ENCODE measurements around the gene PFN1. TPM values are rescaled to one million over a fixed set of nuclear protein-coding genes. Genes with fewer than 3 reads are reported as not detected.

The PFN1 gene
- total and polyA plus RNA-seq, 9 of the 15 experiments (the other 6 are each of a cell fraction or from before 2014, with no cell fraction given) = 60.5 to 1,479 (median 456) TPM

DNA sequence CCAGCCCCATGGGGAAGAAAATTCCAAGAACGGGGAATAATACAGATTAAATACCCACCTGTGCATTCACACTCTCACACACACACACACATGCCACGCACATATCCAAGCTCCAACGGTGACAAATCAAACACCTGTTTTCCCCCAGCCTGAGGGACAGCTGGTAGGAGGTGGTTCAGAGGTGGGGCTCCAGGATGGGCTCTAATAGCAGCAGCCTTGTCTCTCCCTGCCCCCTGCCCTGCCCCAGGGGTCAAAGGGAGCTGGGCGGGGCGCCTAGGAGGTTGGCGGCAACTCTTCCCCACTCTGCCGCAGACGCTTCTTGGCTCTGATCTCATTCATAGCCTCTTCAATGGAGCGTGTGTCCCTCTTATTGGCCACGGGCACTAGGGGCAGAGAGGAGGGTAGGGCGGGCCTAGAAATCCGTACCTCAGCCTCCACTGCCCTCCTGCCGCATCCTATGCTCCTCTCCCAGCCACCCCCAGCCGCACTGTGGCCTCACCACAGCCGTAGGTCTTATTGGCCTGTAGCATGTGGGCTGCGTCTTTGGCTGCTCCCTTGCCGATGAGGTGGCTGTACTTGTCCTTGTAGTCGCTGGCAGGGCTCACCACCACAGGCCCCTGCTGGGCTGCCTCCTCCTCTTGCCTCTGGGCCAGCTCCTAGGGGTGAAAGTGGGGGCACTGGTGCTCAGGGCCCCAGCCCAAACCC is 11.1 kb upstream of the PFN1 start:
- Histone ChIP-seq H4K20me1 (replicated peaks; ENCODE audit: control insufficient read depth, insufficient read depth, low read length) (no peaks in the 10 kb centered on the region), H2AFZ (ENCODE audit: low read depth, low read length) (no peak overlapping the region), H3K79me2 (ENCODE audit: control insufficient read depth, insufficient read depth, low read length) (no peaks in the 10 kb centered on the region), H3K36me3 (ENCODE audit: control insufficient read depth, insufficient read depth, low read length) (no peaks in the 10 kb centered on the region; the same call in 2 of the 3 replicates), H3K4me1 (replicated peaks in 1 of 2; ENCODE audit: control insufficient read depth in 2 of 2, insufficient read depth in 2 of 2, low read length in 2 of 2) (peaks cover 7 to 15% of the 10 kb centered on the region in 2 experiments; a peak in 4 of 5 replicates), H3K9ac (ENCODE audit: insufficient read depth in 1 of 2, low read depth in 2 of 2, low read length in 2 of 2) (peak overlapping the region in 1 of 2 experiments; percentile 41; a peak in 1 of 4 replicates), H3K9me1 (ENCODE audit: control insufficient read depth, insufficient read depth, low read length) (no peaks in the 10 kb centered on the region), H3K9me3 (replicated peaks; ENCODE audit: control insufficient read depth, insufficient read depth, low read depth, low read length) (no peaks in the 10 kb centered on the region), H3K27me3 (ENCODE audit: control insufficient read depth in 2 of 2, insufficient read depth in 2 of 2, low read length in 2 of 2) (no peaks in the 10 kb centered on the region), H3K4me2 (ENCODE audit: insufficient read depth, low read length) (no peak overlapping the region; the same call in 1 of the 2 replicates), H3K4me3 (no peak overlapping the region), H3K27ac (ENCODE audit: extremely low read depth, low read depth, low read length) (no peak overlapping the region)
- TF ChIP-seq SRSF3 (IDR thresholded peaks at IDR 0.05; ENCODE audit: insufficient read depth, low read length) = no peak
- TF ChIP-seq ZNF561 (CRISPR knock-in tag; conservative IDR thresholded peaks at IDR 0.05) = no peak
- TF ChIP-seq, protein P1, sequence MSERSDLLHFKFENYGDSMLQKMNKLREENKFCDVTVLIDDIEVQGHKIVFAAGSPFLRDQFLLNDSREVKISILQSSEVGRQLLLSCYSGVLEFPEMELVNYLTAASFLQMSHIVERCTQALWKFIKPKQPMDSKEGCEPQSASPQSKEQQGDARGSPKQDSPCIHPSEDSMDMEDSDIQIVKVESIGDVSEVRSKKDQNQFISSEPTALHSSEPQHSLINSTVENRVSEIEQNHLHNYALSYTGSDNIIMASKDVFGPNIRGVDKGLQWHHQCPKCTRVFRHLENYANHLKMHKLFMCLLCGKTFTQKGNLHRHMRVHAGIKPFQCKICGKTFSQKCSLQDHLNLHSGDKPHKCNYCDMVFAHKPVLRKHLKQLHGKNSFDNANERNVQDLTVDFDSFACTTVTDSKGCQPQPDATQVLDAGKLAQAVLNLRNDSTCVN (CRISPR knock-in tag; IDR thresholded peaks at IDR 0.05) = no peak
- TF ChIP-seq JUND (IDR thresholded peaks at IDR 0.05; ENCODE audit: borderline replicate concordance, low read depth, low read length) = no peak
- no peak for TF ChIP-seq JUND (tag; IDR thresholded peaks at IDR 0.05; ENCODE audit: borderline replicate concordance, low read depth, low read length)
- peak; percentile 44; the same call in 1 of the 2 replicates for TF ChIP-seq POLR2G (IDR thresholded peaks at IDR 0.05; ENCODE audit: low read depth, low read length)
- peak; percentile 1; the same call in 1 of the 2 replicates for TF ChIP-seq ZFX (CRISPR knock-in tag; IDR thresholded peaks at IDR 0.05)
- peak; percentile 39; the same call in 1 of the 2 replicates for TF ChIP-seq RBFOX2 (IDR thresholded peaks at IDR 0.05; ENCODE audit: low read depth, low read length)
- WGBS (ENCODE audit: insufficient coverage, low coverage, missing lambda C conversion rate) = 68% methylated on average over 9 of the region's 18 CpGs
- in situ Hi-C loops (cut with MboI) = no loop called here
- POLR2A ChIA-PET = interaction anchor here (1.2 kb wide), 1 partner anchor 8 kb away, joined by 7 read pairs; the partner anchor contains the start of gene ENO3
- ATAC-seq = peak; percentile 25; the same call in 2 of the 3 replicates
- FAIRE-seq = no peak
- DNase-seq (ENCODE audit: extremely low read depth in 1 of 4, low spot score in 3 of 4) = no peak
- intact Hi-C loops (cut with micrococcal nuclease) = no loop called here
- TSS peak; percentile 71 for BruUV-seq (replicated peaks)
- CTCF ChIA-PET (ENCODE audit: low intra/inter-chr PET ratio) = no interaction called here
